GM12891 (cell line): Measurements from ENCODE around the gene NKAIN2.
"Not testable (repeated sequence)": the region's sequence is repeated elsewhere in the genome, so short reads cannot be mapped to it uniquely, and the experiment has no call there.

Experiments used
- DNase-seq: peaks from one replicate; pipeline ENCODE4 v3.0.0; 2011; ENCODE audit warnings: low spot score; ENCODE audit not compliant: insufficient read length
- FAIRE-seq: peaks from 2 replicates; lab custom pipeline; 2011; peaks lifted over from hg19 to GRCh38; lab: Jason Lieb, UNC
- PAX5 ChIP-seq: IDR thresholded peaks from 2 replicates; pipeline ENCODE4 v1.6.1; 2011; ENCODE audit warnings: low read length, moderate library complexity, mild to moderate bottlenecking; ENCODE audit not compliant: insufficient read depth, severe bottlenecking
- POLR2A ChIP-seq: IDR thresholded peaks from 2 replicates; pipeline ENCODE4 v1.6.1; 2011; ENCODE audit warnings: low read depth, low read length, control low read depth
- POLR2AphosphoS5 ChIP-seq: IDR thresholded peaks from 2 replicates; pipeline ENCODE4 v1.6.1; 2011; ENCODE audit warnings: low read depth, low read length, control low read depth
- POU2F2 ChIP-seq: IDR thresholded peaks from 2 replicates; pipeline ENCODE4 v1.6.1; 2011; ENCODE audit warnings: low read depth, mild to moderate bottlenecking, control low read depth, low read length, moderate library complexity
- SPI1 ChIP-seq: IDR thresholded peaks from 2 replicates; pipeline ENCODE4 v1.6.1; 2011; ENCODE audit warnings: low read depth, low read length, control low read depth
- TAF1 ChIP-seq: IDR thresholded peaks from 2 replicates; pipeline ENCODE4 v1.6.1; 2011; ENCODE audit warnings: low read depth, low read length, control low read depth

NKAIN2 gene

DNA sequence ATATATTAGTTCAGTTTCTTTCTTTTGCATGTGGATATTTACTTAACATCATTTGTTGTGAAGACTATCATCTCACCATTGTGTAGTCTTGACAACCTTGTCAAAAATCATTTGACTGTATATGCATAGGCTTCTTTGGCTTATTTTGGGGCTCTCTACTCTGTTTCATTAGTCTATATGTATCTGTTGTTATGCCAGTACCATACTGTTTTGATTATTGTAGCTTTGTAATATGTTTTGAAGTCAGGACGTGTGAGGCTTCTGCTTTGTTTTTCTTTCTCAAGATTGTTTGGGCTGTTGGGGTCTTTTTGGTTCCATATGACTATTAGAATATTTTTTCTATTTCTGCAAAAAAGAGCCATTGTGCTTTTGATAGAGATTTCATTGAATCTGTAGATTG, 870.4 kb downstream of the NKAIN2 start:
- FAIRE-seq (no peak), DNase-seq (no peak)
- no peak for TF ChIP-seq SPI1
- TF ChIP-seq POU2F2 = no peak
- no peak for TF ChIP-seq PAX5
- TF ChIP-seq TAF1 = no peak
- no peak for TF ChIP-seq POLR2A
- no peak for TF ChIP-seq POLR2AphosphoS5

DNA sequence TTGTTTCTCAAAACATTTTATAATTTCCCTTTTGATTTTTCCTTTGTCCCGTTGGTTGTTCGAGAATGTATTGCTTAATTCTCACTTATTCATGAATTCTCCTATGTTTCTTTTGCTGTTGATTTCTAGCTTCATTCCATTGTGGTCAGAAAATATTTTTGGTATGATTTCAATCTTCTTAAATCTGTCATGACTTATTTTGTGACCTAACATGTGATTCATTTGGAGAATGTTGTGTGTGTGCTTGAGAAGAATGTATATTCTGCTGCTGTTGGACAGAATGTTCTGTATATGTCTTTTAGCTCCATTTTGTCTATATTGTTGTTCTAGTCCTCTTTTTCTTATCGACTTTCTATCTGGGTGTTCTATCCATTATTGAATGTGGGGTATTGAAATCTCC, 872.4 kb downstream of the NKAIN2 start:
- DNase-seq = no peak
- no peak for FAIRE-seq
- no peak for TF ChIP-seq POLR2AphosphoS5
- no peak for TF ChIP-seq POU2F2
- no peak for TF ChIP-seq POLR2A
- TF ChIP-seq TAF1 = no peak
- TF ChIP-seq SPI1 = no peak
- no peak for TF ChIP-seq PAX5

DNA sequence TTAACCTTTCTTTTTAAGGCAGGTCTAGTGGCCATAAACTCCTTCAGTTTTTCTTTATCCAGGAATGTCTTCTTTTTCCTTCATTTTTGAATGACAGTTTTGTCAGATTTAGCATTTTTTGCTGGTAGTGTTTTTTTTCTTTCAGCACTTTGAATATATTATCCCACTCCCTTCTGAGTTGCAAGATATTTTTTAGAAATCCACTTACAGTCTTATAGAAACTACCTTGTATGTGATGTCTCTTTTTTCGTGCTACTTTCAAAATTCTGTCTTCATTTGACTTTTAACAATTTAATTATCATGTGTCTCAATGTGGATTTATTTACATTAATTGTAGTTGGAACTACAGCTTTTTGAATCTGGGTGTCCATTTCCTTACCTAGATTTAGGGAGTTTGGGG, 874.2 kb downstream of the NKAIN2 start:
- TF ChIP-seq POU2F2 (no peak), SPI1 (no peak), POLR2AphosphoS5 (no peak), PAX5 (no peak)
- FAIRE-seq (no peak), DNase-seq (no peak)

DNA sequence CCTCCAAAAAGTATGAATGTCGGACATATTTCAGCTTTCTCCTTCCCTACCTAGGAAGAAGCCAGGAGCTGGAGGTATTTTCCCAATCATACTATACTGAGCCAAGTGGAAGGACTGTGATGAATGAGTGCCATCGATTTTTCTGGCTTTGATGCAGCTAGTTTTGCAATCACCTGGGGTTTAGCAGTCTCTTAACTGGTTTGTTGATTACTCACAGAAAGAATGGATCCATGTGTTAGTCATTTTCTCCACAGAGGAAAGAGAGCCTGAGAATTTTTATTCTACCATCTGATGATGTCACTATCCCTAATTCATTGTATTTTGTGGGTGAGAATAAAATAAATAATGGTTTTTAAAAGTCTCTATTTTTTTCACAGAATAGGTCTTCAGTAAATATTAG, 875.7 kb downstream of the NKAIN2 start:
- TF ChIP-seq SPI1 (no peak), POLR2AphosphoS5 (no peak), POU2F2 (no peak), POLR2A (no peak), PAX5 (no peak), TAF1 (no peak)
- FAIRE-seq = no peak
- DNase-seq = no peak

DNA sequence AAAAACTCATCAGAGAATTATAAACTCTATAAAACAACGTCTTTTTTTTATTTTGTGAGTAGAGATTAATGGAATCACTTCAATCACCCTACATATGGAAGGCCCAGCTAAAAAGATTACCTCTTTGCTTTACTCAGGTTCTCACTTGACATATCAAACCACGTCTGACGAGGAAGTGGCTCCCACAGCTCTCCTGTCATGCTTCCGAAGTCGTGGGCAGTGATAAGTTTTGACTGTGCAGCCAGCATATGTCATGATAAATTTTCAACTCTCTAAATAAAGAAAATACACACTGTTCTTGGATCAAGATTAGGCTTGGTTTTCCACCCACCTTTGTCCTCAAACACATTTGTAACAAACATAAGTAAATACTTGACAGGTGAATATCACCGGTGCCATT, 879.1 kb downstream of the NKAIN2 start:
- TF ChIP-seq TAF1 (no peak), POLR2AphosphoS5 (no peak), POLR2A (no peak), POU2F2 (no peak), PAX5 (no peak), SPI1 (no peak)
- no peak for DNase-seq
- FAIRE-seq = no peak

DNA sequence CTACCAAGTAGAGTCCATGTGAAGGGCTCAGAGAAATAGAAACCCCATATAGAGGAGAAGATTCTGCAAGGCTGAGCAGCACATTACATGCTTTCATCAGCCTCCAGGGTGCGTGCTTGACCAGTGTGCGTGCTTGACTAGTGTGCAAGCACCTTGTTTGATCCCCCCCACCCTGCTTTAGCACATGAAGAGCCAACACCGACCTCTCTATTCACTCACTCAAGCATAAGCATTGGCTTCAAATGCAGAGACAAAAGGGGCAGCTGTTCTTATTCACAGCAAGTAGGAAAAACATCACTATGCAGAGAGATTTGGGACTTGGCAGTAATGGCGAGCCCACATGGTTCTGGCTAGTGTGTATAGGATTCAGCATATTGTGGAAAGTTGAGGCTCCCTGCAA, 879.8 kb downstream of the NKAIN2 start:
- no peak for DNase-seq
- no peak for FAIRE-seq
- TF ChIP-seq POLR2A = no peak
- TF ChIP-seq TAF1 = no peak
- no peak for TF ChIP-seq POLR2AphosphoS5
- TF ChIP-seq PAX5 = no peak
- TF ChIP-seq SPI1 = no peak
- TF ChIP-seq POU2F2 = no peak

DNA sequence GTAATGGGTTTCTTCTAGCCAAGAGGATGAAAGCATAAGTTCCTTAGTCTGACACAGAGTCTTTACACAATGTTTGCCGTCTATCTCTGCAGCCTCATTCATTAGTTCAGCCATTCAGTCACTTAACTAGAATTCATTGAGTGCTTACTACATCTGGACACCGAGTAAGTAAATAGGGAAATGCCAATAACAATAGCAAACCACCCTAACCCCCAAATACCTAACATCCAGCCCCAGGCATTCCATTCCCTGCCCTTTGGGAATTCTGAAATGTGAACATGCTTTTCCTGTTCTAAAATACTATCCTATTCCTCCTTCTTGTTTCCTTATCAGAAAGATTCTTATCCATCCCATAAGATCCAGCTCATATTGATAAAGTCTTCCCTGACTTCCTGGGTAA, 881.0 kb downstream of the NKAIN2 start:
- DNase-seq = no peak

DNA sequence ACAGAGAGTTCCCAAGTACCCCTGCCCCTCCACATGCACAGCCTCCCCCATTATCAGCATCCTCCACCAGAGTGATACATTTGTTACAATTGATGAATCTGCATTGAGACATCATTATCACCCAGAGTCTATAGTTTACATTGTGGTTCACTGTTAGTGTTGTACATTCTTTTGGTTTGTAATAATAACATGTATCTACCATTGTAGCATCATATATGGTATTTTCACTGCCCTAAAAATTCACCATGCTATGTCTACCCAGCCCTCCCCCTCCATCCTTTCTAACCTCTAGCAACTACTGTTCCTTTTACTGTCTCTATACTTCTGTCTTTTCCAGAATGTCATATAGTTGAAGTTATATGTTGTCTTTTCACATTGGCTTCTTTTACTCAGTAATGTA, 884.7 kb downstream of the NKAIN2 start:
- DNase-seq (no peak), FAIRE-seq (no peak)
- TF ChIP-seq POLR2AphosphoS5 = no peak
- TF ChIP-seq POU2F2 = no peak
- no peak for TF ChIP-seq PAX5
- no peak for TF ChIP-seq TAF1
- TF ChIP-seq SPI1 = no peak
- no peak for TF ChIP-seq POLR2A

More for the DNA sequence above, 881.0 kb downstream of the NKAIN2 start:
- FAIRE-seq = no peak
- TF ChIP-seq SPI1 (no peak), POU2F2 (no peak), PAX5 (no peak), POLR2AphosphoS5 (no peak), POLR2A (no peak), TAF1 (no peak)

DNA sequence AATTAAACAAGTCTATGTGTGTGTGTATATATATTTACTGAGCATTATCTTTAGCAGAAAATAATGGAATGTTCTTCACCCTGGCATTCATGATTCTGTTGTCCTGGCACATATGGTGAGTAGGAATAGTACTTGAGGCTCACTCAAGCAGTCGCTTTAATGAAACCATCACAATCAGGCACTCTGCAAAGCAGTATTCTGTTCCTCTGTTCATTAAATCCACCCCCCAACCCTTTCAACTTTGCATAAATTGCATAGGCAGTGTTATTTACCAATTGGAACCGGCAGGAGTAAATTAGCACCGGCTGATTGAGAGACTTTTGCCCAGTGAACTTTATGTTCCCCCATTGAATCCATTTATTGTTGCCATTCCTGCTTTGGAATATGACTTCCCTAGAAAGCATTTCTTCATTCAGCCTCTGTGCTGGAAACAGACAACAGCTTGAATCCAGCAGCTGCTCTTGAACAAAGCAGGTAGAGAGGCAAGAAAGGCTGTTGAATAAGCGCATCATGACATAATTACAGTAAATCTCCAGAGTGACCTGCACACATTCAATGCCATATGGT, 890.6 kb downstream of the NKAIN2 start:
- TF ChIP-seq POU2F2 (no peak), PAX5 (no peak), SPI1 (no peak), POLR2AphosphoS5 (no peak), POLR2A (no peak), TAF1 (no peak)
- FAIRE-seq (no peak), DNase-seq (no peak)

DNA sequence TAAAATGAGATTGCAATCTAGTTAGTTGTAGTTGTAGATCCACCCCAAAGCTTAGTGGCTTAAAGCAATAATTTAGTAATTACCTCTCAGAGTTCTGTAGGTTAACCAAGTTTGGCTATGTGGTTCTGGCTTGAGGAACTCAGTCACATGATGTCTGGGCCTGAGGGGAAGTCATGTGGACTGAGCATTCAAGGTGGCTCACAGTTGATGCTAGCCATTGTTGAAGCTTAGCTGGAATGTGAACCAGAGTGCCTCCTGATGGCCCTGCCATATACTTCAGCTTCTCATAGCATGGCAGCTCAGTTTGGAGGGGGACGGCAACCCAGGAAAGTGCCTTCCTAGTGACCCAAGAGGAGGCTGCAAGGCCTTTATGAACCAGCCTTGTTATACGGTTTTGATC, 895.4 kb downstream of the NKAIN2 start:
- TF ChIP-seq POLR2A = no peak
- no peak for TF ChIP-seq POLR2AphosphoS5
- no peak for TF ChIP-seq PAX5
- no peak for TF ChIP-seq POU2F2
- TF ChIP-seq TAF1 = no peak
- TF ChIP-seq SPI1 = no peak
- FAIRE-seq = no peak
- no peak for DNase-seq

DNA sequence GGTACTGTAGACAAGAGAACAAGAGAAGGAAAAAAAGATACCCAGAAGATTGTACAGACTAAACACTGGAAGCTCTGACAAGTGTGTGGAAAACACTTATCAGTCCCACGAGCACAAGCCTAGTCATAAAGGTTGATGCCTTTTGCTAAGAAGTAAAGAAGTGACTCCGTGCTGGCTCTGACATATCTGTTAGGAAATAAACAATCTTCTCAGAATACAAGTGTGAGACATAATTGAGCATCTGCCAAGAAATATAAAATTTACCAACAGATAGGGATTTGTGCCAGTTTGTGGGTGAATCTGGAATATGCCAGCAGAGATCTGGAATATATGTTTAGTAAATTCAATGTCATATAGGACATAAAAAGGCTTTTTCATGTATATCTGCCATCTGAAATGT, 899.9 kb downstream of the NKAIN2 start:
- DNase-seq (no peak), FAIRE-seq (no peak)
- TF ChIP-seq SPI1 (no peak), PAX5 (no peak), POU2F2 (no peak), POLR2AphosphoS5 (no peak), TAF1 (no peak), POLR2A (no peak)

DNA sequence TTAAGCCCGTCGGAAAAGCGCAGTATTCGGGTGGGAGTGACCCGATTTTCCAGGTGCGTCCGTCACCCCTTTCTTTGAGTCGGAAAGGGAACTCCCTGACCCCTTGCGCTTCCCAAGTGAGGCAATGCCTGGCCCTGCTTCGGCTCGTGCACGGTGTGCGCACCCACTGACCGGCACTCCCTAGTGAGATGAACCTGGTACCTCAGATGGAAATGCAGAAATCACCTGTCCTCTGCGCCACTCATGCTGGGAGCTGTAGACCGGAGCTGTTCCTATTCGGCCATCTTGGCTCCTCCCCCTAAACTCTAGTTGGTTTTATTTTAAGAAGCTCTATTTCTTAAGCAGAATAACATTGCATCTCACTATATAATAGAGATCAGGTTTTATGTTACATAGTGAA, 908.9 kb downstream of the NKAIN2 start:
- DNase-seq, FAIRE-seq: not testable (repeated sequence)
